Thymus (tissue), 11 donors: Measurements from ENCODE around the gene ATP13A5. TPM values are rescaled to one million over a fixed set of nuclear protein-coding genes. Genes with fewer than 3 reads are reported as not detected.

Source experiments
- DNase-seq, 9 donors: peaks; one replicate each; pipeline ENCODE4 v3.0.0-alpha.2; 2013; ENCODE audit warnings: low spot score in 9 of 9, low read depth in 6 of 9, missing footprints in 1 of 9
- H3K27ac ChIP-seq, 2 donors: one replicate each; pipeline ENCODE4 v1.5.1; 2013; ENCODE audit warnings: control low read depth in 1 of 2, low read depth in 1 of 2, low read length in 1 of 2, mild to moderate bottlenecking in 1 of 2, moderate library complexity in 1 of 2
- H3K27me3 ChIP-seq, 2 donors: one replicate each; pipeline ENCODE4 v1.5.1; 2013; ENCODE audit warnings: low read length in 1 of 2; ENCODE audit not compliant: control insufficient read depth in 2 of 2, insufficient read depth in 1 of 2
- H3K36me3 ChIP-seq, 2 donors: one replicate each; pipeline ENCODE4 v1.5.1; 2013; ENCODE audit warnings: low read length in 1 of 2, mild to moderate bottlenecking in 1 of 2, moderate library complexity in 1 of 2; ENCODE audit not compliant: control insufficient read depth in 2 of 2, insufficient read depth in 2 of 2
- H3K4me1 ChIP-seq, 2 donors: one replicate each; pipeline ENCODE4 v1.5.1; 2013; ENCODE audit warnings: low read length in 2 of 2; ENCODE audit not compliant: control insufficient read depth in 2 of 2, insufficient read depth in 2 of 2
- H3K4me3 ChIP-seq, 2 donors: one replicate each; pipeline ENCODE4 v1.5.1; 2013; ENCODE audit warnings: low read length in 2 of 2, control low read depth in 1 of 2, mild to moderate bottlenecking in 1 of 2
- H3K9me3 ChIP-seq, 2 donors: one replicate each; pipeline ENCODE4 v1.5.1; 2013; ENCODE audit warnings: low read length in 1 of 2, mild to moderate bottlenecking in 1 of 2; ENCODE audit not compliant: control insufficient read depth in 2 of 2, insufficient read depth in 1 of 2
- WGBS: extraction: QIAGEN DNeasy Blood & Tissue Kit; methylation state at CpG from one replicate; pipeline ENCODE4 v1.1.7; 2013; 5-methylcytosine and 5-hydroxymethylcytosine counted together
- polyA plus RNA-seq: library from polyadenylated mRNA; stranded (reverse); fragments of 200-250 nt; gene quantifications from one replicate; pipeline ENCODE4 v1.2.3, GENCODE V29; 2013
- total RNA-seq: library from RNA; stranded (reverse); fragments of 120-200 nt; gene quantifications from one replicate; pipeline ENCODE4 v1.2.4, GENCODE V29; 2013
- donor health status: healthy.

Gene ATP13A5
- total and polyA plus RNA-seq, 2 donors, result 0.05 to 0.37 TPM

DNA sequence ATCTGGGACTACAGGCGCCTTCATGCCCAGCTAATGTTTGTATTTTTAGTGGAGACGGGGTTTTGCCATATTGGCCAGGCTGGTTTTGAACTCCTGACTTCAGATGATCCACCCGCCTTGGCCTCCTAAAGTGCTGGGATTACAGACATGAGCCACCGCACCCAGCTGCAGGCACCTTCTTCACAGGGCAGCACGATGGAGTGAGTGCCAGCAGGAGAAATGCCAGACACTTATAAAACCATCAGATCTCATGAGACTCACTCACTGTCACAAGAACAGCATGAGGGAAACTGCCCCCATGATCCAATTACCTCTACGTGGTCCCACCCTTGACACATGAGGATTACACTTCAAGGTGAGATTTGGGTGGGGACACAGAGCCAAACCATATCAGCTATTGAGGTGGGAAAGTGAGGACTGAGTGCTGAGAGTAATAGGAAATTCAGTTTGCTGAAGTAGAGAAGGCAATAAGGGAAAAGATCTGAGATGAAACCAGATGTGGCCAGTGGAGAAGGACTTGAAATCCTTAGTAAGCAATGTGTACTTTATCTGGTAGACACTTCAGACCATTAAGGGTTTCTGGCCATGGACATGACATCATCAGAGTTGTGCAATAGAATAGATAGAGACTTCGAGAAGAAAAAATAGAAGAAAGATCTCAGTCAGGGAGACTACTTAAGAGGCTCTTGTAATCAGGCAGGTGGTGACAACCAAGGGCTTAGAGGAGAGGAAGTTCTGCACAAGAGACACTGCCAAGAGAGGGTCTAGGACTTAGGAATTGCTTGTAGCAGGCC, 18.1 kb upstream of the ATP13A5 start:
- Histone ChIP-seq H3K27ac (no peak overlapping the region), H3K4me1 (no peaks in the 10 kb centered on the region), H3K27me3 (no peaks in the 10 kb centered on the region), H3K36me3 (no peaks in the 10 kb centered on the region), H3K9me3 (no peaks in the 10 kb centered on the region), H3K4me3 (no peak overlapping the region)
- 91% methylated on average over 7 of the region's 7 CpGs for WGBS
- DNase-seq, result no peak

GRCh38 chr3:193391902-193392301, 13.3 kb upstream of the ATP13A5 start:
- no peaks in the 10 kb centered on the region for H3K36me3 ChIP-seq
- no peak overlapping the region for H3K4me3 ChIP-seq
- H3K27me3 ChIP-seq, result no peaks in the 10 kb centered on the region
- no peaks in the 10 kb centered on the region for H3K9me3 ChIP-seq
- no peaks in the 10 kb centered on the region for H3K4me1 ChIP-seq
- 82% methylated on average over 3 of the region's 3 CpGs for WGBS
- no peak for DNase-seq
- H3K27ac ChIP-seq, result no peak overlapping the region

DNA sequence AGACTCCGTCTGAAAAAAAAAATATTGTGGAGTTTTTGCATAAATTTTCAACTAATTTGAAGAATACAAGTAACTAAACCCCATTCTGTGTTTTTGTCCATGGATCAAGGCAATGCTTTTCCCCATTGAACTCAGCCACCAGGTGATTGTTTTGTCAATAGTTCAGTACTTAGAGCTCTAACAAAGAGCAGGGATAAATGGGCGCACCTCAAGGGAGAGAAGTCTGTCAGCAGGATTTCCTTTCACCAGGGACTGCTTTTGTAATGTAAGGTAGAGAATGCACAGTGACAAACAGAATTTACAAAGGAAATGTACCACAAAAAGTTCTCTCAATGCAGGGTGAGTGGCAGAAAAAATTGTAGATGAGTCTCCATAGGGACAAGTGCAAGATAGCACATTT, 10.8 kb upstream of the ATP13A5 start:
- H3K9me3 ChIP-seq, result no peaks in the 10 kb centered on the region
- H3K27ac ChIP-seq, result no peak overlapping the region
- no peaks in the 10 kb centered on the region for H3K36me3 ChIP-seq
- H3K27me3 ChIP-seq, result no peaks in the 10 kb centered on the region
- WGBS, result 85% methylated on average over 2 of the region's 2 CpGs
- H3K4me1 ChIP-seq, result no peaks in the 10 kb centered on the region
- no peak overlapping the region for H3K4me3 ChIP-seq
- DNase-seq, result no peak

- Histone ChIP-seq H3K4me3 (no peak overlapping the region), H3K27me3 (no peaks in the 10 kb centered on the region), H3K27ac (no peak overlapping the region), H3K4me1 (no peaks in the 10 kb centered on the region), H3K36me3 (no peaks in the 10 kb centered on the region), H3K9me3 (no peaks in the 10 kb centered on the region)
- DNase-seq, result no peak
- WGBS, result 92% methylated on average over 6 of the region's 6 CpGs
These were observed 9.8 kb upstream of the ATP13A5 start for GRCh38 chr3:193388361-193388760.

DNA sequence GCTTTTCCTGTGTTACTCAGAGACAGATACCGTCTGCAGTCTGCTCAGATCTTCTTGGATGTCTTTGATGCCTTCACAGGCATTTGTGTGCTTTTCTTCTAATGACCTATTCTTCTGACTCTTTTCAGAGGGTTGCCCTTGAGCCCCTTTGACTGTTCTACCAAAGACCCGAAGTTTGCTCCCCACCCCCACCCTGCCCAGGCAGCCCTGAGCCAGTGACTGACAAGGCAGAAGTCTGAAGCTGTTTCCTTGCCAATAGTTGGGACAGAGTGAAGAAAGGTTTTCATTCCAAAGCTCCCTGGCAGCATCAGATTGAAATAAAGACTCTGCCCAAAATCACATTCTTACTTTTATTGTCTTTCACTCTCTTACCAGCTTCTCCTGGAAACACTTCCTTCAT, 9.0 kb upstream of the ATP13A5 start:
- no peaks in the 10 kb centered on the region for H3K36me3 ChIP-seq
- 65% methylated on average over 2 of the region's 2 CpGs for WGBS
- no peak overlapping the region for H3K4me3 ChIP-seq
- no peaks in the 10 kb centered on the region for H3K27me3 ChIP-seq
- H3K9me3 ChIP-seq, result no peaks in the 10 kb centered on the region
- no peak for DNase-seq
- no peaks in the 10 kb centered on the region for H3K4me1 ChIP-seq
- H3K27ac ChIP-seq, result no peak overlapping the region

DNA sequence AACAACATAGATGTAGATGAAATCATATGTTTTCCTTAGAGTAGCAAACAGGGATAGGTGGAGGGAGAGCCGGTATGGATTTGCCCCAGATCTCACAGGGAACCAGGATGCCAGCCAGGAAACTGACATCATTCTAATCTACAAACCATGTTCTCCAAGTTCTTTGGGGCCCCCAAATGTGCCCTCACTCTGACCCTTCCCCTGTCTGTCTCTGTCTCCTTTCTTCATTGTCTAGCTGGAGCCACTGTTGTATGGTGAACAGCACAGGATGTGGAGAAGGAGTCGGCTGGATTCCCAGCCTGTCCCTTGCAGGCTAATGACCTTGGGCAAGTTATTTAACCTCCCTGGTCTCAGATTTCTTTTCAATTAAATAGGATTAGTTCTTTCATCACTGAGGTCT, 962 bp downstream of the ATP13A5 start:
- H3K36me3 ChIP-seq, result no peaks in the 10 kb centered on the region
- no peaks in the 10 kb centered on the region for H3K9me3 ChIP-seq
- H3K4me1 ChIP-seq, result no peaks in the 10 kb centered on the region
- 17% methylated on average over 2 of the region's 2 CpGs for WGBS
- no peak overlapping the region for H3K27ac ChIP-seq
- H3K4me3 ChIP-seq, result no peak overlapping the region
- DNase-seq, result no peak
- H3K27me3 ChIP-seq, result peaks cover 0 to 3% of the 10 kb centered on the region in 2 donors

DNA sequence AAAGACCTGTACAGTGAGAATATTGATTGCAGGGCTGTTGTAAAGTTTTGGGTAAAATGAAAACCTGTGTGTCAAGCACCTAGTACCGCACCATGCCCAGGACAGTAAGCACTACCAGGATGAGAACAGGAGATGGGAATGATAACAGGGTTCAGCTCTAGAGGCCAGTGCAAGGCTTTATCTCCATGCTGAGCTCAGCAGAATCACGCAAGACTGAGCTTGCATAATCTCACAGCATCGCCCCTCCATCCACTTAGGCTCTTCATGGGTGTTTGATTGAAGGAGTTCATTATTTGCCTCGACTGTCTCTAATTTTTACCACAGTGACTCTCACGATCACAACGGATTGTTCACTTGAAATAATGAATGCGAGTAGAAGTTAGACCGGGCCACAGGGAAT, 2.9 kb downstream of the ATP13A5 start:
- no peak for DNase-seq
- no peaks in the 10 kb centered on the region for H3K4me1 ChIP-seq
- H3K27me3 ChIP-seq, result peaks cover 0 to 3% of the 10 kb centered on the region in 2 donors
- H3K36me3 ChIP-seq, result no peaks in the 10 kb centered on the region
- H3K27ac ChIP-seq, result no peak overlapping the region
- H3K9me3 ChIP-seq, result no peaks in the 10 kb centered on the region
- 95% methylated on average over 8 of the region's 8 CpGs for WGBS
- no peak overlapping the region for H3K4me3 ChIP-seq

DNA sequence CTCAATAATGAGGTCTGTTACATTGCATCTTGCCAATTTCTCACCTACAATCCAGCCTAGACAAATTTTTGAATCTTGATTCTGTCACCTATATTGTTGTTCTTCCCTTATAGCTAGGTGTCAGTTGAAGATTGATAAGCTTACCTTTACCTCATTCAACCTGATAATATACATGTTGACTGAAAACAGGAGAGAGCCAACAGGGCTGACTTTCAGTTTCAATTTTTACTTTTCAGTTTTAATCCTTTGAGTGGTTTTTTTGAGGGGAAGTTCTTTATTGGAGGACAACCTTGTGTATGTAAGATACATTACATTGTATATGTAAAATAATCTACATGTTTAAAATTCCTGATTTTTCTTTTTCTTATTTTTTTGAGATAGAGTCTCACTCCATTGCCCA, 5.8 kb downstream of the ATP13A5 start:
- Histone ChIP-seq H3K36me3 (no peaks in the 10 kb centered on the region), H3K27me3 (peaks cover 0 to 3% of the 10 kb centered on the region in 2 donors), H3K9me3 (no peaks in the 10 kb centered on the region), H3K4me3 (no peak overlapping the region), H3K27ac (no peak overlapping the region), H3K4me1 (no peaks in the 10 kb centered on the region)
- DNase-seq, result no peak

GRCh38 chr3:193367868-193368267, 10.7 kb downstream of the ATP13A5 start:
- no peak overlapping the region for H3K27ac ChIP-seq
- no peaks in the 10 kb centered on the region for H3K27me3 ChIP-seq
- 22% methylated on average over 1 of the region's 1 CpG for WGBS
- no peaks in the 10 kb centered on the region for H3K36me3 ChIP-seq
- H3K4me3 ChIP-seq, result no peak overlapping the region
- H3K4me1 ChIP-seq, result no peaks in the 10 kb centered on the region
- no peak for DNase-seq
- no peaks in the 10 kb centered on the region for H3K9me3 ChIP-seq
